ENCODE results near the gene BST1.

BST1 gene

GRCh38 chr4:15683143-15683495, 19.7 kb upstream of the BST1 start:
- DNase-seq (ENCODE audit: low read depth) = no peak
- no peak for TF ChIP-seq CTCF (conservative IDR thresholded peaks at IDR 0.05; ENCODE audit: low read depth, low read length)
- peak overlapping the region; percentile 90 for H3K4me3 ChIP-seq (ENCODE audit: low read length)

- H3K4me3 ChIP-seq (ENCODE audit: low read length) = no peak overlapping the region
- DNase-seq (ENCODE audit: low read depth) = no peak
- TF ChIP-seq CTCF (conservative IDR thresholded peaks at IDR 0.05; ENCODE audit: low read depth, low read length) = no peak
These were observed 18.4 kb upstream of the BST1 start for GRCh38 chr4:15684498-15684897.

GRCh38 chr4:15688051-15688450, 14.8 kb upstream of the BST1 start:
- no peak for TF ChIP-seq CTCF (conservative IDR thresholded peaks at IDR 0.05; ENCODE audit: low read depth, low read length)
- DNase-seq (ENCODE audit: low read depth) = no peak
- no peak overlapping the region for H3K4me3 ChIP-seq (ENCODE audit: low read length)

GRCh38 chr4:15689540-15689939, 13.3 kb upstream of the BST1 start:
- no peak for TF ChIP-seq CTCF (conservative IDR thresholded peaks at IDR 0.05; ENCODE audit: low read depth, low read length)
- no peak overlapping the region for H3K4me3 ChIP-seq (ENCODE audit: low read length)
- no peak for DNase-seq (ENCODE audit: low read depth)

DNA sequence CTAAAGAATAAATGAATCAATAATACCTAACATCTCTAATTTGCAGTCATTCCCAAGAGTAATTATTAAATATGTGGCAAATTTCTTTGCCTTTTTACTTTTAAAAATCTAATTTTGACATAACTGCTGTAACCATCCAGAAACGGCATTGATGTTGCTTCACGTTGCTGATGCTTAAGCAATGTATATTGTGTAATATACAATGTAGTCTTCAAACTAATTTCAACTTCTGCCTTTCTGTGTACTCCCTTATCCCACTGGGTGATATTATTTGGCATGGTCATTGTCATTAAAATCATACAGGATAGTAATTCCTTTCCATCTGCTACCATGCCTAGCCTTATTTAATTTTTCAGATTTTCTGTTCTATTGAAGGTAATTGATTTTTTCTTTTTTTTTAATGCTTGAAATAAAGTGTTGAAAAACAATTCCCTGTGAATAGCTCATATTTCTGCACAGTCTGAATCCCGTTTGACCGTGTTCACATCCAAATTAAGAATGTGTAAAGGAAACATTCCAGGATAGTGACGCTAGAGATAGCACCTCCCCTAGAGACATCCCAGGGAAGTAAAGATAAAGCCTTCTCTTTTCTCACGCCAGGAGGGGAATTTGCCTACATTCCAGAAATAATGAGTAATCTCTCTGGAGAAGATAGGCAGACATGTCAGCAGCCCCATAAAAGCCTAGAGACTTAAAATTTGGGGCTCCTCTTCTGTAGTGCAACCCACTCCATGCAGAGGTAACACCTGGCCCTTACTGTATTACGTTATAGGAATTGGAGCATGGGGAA, 12.7 kb upstream of the BST1 start:
- no peak overlapping the region for H3K4me3 ChIP-seq (ENCODE audit: low read length)
- no peak for TF ChIP-seq CTCF (conservative IDR thresholded peaks at IDR 0.05; ENCODE audit: low read depth, low read length)
- no peak for DNase-seq (ENCODE audit: low read depth)

DNA sequence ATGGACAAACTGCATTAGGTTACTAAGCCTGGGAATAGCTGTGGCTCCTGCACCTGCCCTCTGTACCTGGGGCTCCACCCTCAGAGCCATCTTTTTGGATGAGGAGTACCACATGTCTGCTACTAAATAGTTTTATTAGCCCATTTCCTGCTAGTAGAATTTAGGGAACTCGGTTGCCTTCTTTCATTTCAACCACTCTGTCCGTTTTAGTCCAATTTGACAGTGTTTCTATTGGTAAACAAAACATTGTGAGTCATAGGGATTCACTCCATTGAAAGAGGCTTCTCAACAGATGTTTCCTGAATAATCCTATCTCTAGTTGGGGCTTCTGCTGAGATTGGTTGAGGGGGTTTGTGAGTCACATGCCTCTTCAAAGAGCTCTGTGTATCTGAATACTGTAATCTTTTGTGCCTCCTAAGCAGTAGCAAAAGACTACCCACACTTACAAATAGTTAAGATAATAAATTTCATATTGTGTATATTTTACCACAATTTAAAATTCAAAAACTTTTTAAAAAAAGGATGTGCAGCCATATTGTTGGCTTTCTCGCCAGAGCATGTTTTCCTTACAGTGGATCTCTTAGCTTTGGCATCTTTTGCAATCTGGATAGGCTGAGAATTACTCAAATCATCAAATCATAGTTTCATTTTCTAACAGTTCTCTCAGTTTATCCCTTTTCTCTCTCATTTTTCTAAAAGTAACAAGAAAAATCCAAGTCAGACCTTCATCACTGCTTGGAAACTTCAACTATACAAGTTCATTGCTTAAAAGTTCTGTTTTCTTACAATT, 11.3 kb upstream of the BST1 start:
- no peak for DNase-seq (ENCODE audit: low read depth)
- H3K4me3 ChIP-seq (ENCODE audit: low read length) = no peak overlapping the region
- TF ChIP-seq CTCF (conservative IDR thresholded peaks at IDR 0.05; ENCODE audit: low read depth, low read length) = no peak

DNA sequence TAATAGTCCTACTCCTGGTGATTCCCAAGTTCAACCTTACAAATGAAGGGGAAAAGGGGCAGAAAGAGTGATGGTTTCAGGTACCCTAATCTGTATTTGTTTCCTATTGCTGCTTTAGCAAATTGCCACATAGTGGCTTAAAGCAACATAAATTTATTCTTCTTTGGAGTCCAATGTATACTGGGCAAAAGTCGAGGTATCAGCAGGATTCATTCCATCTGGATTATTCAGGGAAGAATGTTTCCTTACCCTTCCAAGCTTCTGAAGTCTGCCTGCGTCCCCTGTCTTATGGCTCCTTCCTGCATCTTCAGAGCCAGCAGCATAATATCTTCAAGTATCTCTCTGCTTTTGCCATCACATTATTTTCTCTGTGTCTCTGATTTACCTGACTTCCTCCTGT, 10.3 kb upstream of the BST1 start:
- DNase-seq (ENCODE audit: low read depth) = no peak
- no peak for TF ChIP-seq CTCF (conservative IDR thresholded peaks at IDR 0.05; ENCODE audit: low read depth, low read length)
- H3K4me3 ChIP-seq (ENCODE audit: low read length) = no peak overlapping the region
